A549 (cell line): ENCODE measurements around the gene NFIA.

ENCODE experiments used
- CBX2 ChIP-seq: fragments of 200-600 bp; sonication (generic); IDR thresholded peaks from 2 replicates; pipeline ENCODE4 v1.6.1; 2016; ENCODE audit warnings: low read depth, mild to moderate bottlenecking, borderline replicate concordance
- CTCF ChIP-seq: fragments of >200 bp; sonication (Bioruptor Twin); formaldehyde crosslinking; IDR thresholded peaks from 3 replicates; pipeline ENCODE4 v1.5.1; 2016
- HDAC2 ChIP-seq: fragments of 200-600 bp; sonication (generic); IDR thresholded peaks from 2 replicates; pipeline ENCODE4 v1.6.1; 2016
- POLR2A ChIP-seq: IDR thresholded peaks from 2 replicates; pipeline ENCODE4 v1.6.1; 2012; ENCODE audit warnings: mild to moderate bottlenecking, low read length
- REST ChIP-seq: fragments of 200-600 bp; sonication (generic); IDR thresholded peaks from 2 replicates; pipeline ENCODE4 v1.6.1; 2016; ENCODE audit warnings: antibody characterized with exemption, mild to moderate bottlenecking, moderate library complexity
- USF2 ChIP-seq: fragments of 450-650 bp; IDR thresholded peaks from 2 replicates; pipeline ENCODE4 v1.6.1; 2014; ENCODE audit warnings: antibody characterized with exemption

DNA sequence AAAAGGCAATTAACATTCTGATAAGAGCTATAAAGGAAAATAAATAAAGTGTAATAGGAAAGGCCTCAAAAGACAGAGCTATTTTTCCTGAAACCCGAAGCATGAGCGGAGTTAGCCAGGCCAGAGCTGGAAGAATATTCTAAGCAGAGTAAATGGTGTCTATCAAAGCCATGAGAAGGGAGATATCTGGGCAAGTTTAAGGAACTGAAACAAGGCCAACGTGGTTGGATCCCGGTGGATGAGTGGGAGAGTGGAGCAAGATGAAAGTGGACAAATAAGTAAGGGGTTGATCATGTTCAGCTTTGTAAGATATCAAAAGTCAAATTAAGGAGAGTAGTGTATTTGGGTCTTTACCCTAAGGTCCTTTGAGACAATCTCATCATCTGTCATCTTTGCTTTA lies 408.6 kb downstream of the NFIA start:
- TF ChIP-seq CTCF (no peak), REST (no peak), HDAC2 (no peak), POLR2A (no peak), CBX2 (no peak), USF2 (no peak)
